H54 (cell line): ENCODE results near the gene HSPG2.
A peak's percentile ranks its signal among the peaks of the same experiment; 100 is the strongest.

Experiments used
- DNase-seq: peaks from one replicate; pipeline ENCODE4 v3.0.0; 2011; ENCODE audit warnings: low spot score, mixed read lengths; ENCODE audit not compliant: insufficient read length
- FAIRE-seq: peaks from 3 replicates; lab custom pipeline; 2011; peaks lifted over from hg19 to GRCh38; lab: Jason Lieb, UNC
- POLR2A ChIP-seq: IDR thresholded peaks from 2 replicates; pipeline ENCODE4 v1.6.1; 2011; ENCODE audit warnings: low read depth, mild to moderate bottlenecking, low read length

The HSPG2 gene

DNA sequence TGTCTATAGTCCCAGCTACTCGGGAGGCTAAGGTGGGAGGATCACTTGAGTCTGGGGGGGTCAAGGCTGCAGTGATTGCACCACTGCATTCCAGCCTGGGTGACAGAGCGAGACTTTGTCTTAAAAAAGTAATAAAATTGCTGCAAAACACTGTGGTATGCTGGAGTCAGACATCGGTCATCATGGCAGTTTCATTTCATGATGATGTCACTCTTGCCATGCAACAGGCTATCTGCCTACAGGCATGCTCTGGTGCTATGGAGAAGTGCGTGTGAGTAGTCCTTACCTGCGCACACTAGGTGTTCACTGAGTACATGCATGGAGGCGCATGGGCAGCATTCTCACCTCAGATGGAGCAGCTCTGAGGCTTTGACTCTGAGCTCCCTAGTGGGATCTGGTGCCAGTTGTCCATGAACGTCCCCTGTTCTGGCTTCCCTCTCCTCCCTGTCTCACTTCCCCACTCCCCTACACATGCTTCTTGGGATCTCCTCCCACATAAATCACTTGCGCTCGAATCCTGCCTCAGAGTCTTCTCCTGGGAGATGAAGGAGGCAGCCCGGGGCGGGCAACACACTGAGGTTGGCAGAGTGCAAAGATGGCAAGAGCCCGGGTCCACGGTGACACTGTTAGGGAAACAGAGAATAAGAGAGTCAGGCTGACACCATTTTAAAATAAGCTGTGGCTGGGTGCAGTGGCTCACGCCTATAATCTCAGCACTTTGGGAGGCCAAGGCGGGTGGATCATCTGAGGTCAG, 29.3 kb upstream of the HSPG2 start:
- TF ChIP-seq POLR2A: no peak
- FAIRE-seq (no peak), DNase-seq (peak; percentile 23)

DNA sequence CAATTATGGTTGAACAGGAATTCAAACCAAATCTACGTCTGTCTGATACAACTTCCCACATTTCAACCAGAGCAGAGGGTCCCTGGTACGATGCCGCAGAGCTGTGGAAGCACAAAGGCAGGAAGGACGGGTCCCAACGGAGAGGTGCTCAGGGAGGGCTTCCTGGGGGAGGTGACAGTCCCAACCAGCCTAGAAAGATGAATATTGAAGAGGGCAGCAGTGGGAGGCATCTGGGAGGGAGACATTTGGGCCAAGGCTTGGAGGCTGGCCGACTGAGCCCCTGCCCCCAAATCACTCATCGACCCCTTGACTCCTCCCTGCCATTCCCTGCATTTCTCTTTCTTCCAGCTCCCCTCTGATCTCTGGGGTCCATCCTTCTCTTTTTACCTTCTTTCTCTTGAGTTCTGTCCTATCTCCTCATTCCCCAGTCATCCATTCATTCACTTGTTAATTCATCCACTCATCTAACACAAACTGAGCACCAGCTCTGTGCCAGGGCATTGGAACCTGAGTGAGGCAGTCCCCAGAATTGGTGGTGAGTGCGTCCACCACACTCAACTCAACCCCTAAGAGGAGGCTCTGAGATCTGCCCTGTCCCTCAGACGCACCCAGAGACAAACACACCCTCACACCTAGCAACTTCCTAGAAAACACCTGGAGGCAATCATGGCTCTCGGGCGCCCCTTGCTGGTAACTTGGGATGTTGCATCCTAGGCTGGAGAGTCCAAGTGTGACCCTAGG, 26.5 kb upstream of the HSPG2 start:
- DNase-seq: peak; percentile 27
- no peak for TF ChIP-seq POLR2A
- FAIRE-seq: no peak

GRCh38 chr1:21961799-21962198, 24.7 kb upstream of the HSPG2 start:
- FAIRE-seq: no peak

GRCh38 chr1:21961337-21961736, 24.2 kb upstream of the HSPG2 start:
- TF ChIP-seq POLR2A: no peak
- FAIRE-seq (no peak), DNase-seq (no peak)

More at GRCh38 chr1:21961799-21962198, 24.7 kb upstream of the HSPG2 start:
- DNase-seq: no peak
- no peak for TF ChIP-seq POLR2A

DNA sequence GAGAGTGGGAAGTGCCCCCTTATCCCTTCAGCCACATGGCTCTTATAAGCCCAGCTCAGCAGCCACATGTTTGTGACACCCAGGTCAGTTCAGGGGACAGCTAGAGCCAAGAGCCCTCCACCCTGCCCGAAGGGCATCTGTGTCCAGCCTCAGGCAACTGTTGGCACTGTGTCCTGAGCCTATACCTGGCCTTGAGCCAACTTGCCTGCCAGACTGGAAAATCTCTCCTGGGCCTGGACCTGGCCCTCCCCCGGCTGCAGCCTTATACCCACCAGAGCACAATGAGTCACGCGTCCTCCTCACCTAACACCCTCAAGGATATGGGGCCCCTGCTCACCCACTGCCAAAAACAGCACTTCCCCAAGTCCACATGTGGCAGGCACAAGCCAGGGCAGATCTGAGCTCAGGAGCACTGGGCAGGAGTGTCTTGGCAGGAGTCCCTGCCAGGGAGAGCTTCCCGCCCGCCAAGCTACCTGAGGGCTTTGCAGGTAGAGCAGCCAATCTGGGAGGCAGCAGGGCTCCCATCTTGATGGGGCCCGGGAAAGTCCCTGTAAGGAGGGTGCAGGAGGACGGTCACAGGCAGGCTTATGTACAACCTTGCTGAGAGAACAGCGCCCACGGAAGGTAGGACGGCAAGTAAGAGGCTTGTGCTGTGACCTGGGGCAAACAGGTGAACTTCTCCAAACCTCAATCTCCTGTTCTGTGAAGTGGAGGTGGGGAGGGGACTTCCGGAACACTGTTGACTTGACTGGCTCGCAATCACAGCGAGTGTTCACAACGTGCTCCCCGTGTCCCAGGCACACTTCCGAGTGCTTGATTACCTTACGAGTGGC, 19.8 kb upstream of the HSPG2 start:
- FAIRE-seq (peak; percentile 64), DNase-seq (peak; percentile 67)

GRCh38 chr1:21955501-21956281, 18.6 kb upstream of the HSPG2 start:
- DNase-seq (no peak), FAIRE-seq (no peak)
- TF ChIP-seq POLR2A: no peak

More for the DNA sequence above, 19.8 kb upstream of the HSPG2 start:
- TF ChIP-seq POLR2A: no peak

DNA sequence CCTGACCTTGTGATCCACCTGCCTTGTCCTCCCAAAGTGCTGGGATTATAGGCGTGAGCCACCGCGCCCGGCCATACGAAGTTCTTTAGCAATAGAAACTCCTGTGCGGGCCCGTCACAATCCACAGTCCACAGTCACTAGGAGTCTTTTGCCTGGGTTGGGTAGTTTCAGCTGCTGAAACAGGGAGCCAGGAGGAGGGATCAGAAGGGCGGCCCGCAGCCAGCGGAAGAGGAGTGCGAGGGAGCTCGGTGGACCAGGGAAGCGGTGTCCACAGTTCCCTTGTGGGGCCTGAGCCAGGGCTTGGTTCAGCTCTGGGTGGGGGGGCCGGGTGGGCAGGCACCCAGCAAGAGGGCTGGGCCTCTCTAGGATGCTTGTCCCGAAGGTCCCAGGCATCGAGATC, 17.9 kb upstream of the HSPG2 start:
- no peak for TF ChIP-seq POLR2A
- DNase-seq (no peak), FAIRE-seq (no peak)

- DNase-seq (no peak), FAIRE-seq (no peak)
- no peak for TF ChIP-seq POLR2A
Observed at GRCh38 chr1:21952786-21953520, 15.8 kb upstream of the HSPG2 start.

DNA sequence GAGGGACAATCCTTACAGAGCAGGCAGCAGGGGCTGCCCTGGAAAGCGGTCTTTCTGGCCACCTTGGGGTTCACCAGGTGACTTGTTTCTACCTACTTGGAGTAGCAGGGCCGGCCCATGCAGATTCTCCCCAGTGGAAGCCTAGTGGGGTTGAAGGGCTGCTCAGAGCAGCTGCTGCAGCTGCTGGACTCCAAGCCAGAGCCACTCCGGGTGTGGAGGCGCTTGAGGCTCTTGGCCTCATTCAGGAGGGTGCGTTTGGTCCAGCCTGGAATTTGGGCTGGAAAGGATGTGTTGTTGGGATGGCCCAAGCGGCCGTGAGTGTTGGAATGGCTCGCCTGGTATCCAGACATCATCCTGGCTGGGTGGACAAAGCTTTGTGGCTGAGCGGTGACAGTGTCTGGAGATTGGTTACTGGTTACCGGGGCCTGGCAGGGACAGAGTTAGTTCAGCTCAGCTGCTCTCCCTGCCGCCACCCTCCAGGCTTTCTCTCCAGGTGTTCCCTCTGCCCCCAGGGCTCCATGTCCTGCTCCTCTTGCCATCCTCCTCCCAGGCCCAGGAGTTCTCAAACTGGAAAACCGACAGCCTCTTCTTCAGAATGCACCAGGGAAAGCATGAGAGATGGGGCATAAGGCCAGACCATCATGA, 14.2 kb upstream of the HSPG2 start:
- no peak for FAIRE-seq
- no peak for DNase-seq
- no peak for TF ChIP-seq POLR2A

DNA sequence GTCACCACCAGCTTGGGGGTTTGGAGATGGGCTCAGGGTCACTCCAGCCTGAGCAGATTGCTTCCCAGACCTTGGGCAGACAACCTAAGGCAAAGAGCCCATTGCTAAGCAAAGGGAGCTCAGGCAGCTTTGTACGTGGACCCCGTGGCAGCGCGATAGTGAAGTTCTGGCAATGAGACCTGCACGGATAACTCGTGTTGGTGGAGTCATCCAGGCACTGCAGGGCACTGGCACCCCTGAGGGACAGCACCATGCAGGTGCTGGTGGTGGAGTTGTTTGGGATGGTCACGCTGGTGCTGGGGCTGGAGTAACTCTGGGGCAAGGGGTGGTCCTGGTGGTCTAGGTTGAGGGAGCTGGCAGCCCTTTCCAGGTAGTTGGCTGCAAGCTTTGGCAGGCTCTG, 13.6 kb upstream of the HSPG2 start:
- FAIRE-seq (no peak), DNase-seq (no peak)

DNA sequence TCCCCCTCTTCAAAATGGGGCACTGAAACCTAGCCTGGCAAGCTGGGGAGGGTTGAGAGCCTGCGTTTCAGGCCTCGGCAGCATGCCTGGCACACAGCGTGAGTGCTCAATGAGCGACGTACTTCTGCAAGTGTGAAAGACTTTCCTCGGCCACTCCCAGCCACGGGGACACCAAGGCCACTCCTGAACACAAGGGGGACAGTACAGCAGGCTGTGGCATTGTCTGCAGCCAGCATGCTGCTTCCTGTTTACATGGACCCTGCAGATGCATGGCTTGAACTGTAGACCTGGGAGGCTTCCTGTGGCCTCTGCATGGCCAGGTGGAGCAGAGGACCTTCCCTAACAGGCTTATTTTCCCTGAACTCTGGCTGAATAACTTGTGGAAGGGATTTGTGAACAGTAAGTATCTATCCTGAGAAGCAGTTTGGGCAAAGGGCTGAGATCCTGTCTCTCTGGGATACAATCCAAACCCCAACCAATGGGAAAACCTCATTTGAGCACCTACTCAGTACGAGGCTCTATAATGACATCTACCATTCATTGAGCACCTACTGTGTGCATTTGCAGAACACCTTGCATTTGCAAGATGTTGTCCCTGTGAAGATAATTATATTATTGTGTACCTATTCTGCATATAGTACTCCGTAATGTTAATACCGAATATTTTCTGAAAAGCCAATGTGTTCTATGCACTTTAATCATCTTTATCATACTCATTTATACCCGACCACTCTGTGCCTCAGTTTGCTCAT, 9.9 kb upstream of the HSPG2 start:
- no peak for FAIRE-seq

More for the DNA sequence above, 13.6 kb upstream of the HSPG2 start:
- TF ChIP-seq POLR2A: no peak

More for the DNA sequence above, 9.9 kb upstream of the HSPG2 start:
- no peak for TF ChIP-seq POLR2A
- DNase-seq: no peak
